HG03159 (cell line): Measurements from ENCODE around the gene PSMD1.

Source experiments
- ATAC-seq: cut with Tn5 transposase; IDR thresholded peaks from one replicate; pipeline ENCODE4 v1.9.1; 2021; ENCODE audit warnings: mild to moderate bottlenecking, moderate library complexity; ENCODE audit not compliant: unreplicated experiment

PSMD1 gene

DNA sequence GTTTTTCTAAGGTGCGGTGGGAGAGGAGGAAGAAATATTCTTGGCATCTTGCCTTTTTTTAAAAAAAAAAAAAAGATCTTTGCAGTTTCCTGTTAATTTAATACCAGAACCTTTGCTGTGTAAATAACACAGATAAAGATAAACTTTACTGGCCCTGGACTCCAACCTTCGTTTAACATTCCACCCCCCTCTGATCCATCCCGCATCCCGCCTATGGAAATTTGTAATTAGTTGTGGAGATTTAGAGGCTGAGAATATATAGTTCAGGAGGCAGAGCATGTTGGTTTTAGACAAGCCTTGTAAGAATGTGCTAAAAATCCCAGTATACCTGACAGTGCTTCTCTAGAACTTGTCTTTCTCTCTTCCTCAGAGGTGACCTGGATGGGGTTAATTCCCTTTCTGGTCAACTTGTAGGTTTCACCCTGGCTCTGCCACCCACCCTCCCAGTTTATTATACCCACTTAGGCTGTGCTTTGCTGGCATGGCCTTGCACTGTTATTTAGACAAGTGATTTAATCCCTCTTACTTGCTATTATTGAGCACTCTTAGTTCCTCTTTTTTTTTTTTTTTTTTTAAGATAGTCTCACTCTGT lies 22.3 kb upstream of the PSMD1 start:
- no peak for ATAC-seq

GRCh38 chr2:231036131-231036530 lies 20.5 kb upstream of the PSMD1 start:
- ATAC-seq = no peak

DNA sequence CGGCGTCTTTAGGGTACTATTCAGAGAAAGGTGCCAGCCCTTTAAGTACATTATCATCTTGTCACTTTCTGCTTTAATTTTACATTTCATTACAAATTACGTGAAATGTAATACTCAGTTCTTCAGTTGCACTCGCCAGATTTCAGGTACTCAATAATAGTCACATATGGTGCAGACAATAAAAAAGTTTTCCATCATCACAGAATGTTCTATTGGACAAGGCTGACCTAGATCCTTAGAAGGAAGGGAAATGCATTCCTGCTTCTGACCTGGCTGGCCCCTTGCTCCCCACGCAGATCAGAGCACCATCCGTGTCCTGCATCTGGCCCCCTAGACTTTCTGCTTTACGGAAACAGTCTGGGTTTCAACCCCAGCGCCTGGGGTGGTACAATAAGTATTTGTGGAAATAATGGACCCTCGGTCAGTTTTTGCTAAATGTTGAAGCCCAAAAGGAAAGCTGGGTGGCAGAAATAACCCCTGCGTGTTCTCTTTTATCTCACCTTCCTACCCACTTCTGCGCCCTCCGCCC lies 20.0 kb upstream of the PSMD1 start:
- no peak for ATAC-seq

DNA sequence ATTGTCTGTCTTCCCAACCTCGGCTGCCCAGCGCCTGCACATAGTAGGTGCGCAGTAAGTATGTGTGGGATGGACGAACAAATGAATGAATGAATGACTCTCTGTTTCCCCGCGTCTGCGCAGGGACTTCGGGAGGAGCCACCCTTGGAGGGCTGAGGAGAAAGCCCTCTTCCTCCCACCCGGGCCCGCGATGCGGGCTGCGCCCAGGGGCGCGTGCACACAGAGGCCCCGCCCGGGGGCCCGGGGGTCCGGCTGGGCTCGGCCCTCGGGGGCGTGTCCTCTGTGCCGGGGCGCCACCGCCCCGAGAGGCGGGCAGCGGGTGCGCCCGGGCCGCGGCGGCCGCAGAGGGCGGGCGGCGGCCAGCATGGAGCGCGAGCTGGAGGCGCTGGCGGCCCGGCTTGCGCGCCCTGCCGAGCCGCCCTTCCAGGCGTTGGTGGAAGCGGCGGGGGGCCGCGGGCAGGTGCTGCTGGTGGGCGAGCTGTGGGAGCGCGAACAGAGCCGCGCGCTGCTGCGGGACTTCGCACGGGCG lies 19.4 kb upstream of the PSMD1 start, which contains the start of gene C2orf72:
Gene C2orf72, plus strand, starts transcription at position 322 of the 529 bp plus-strand sequence. Its CDS starts 43 bp downstream, at position 365.
- no peak for ATAC-seq

- ATAC-seq = no peak
These were observed 18.8 kb upstream of the PSMD1 start for GRCh38 chr2:231037731-231038482.

DNA sequence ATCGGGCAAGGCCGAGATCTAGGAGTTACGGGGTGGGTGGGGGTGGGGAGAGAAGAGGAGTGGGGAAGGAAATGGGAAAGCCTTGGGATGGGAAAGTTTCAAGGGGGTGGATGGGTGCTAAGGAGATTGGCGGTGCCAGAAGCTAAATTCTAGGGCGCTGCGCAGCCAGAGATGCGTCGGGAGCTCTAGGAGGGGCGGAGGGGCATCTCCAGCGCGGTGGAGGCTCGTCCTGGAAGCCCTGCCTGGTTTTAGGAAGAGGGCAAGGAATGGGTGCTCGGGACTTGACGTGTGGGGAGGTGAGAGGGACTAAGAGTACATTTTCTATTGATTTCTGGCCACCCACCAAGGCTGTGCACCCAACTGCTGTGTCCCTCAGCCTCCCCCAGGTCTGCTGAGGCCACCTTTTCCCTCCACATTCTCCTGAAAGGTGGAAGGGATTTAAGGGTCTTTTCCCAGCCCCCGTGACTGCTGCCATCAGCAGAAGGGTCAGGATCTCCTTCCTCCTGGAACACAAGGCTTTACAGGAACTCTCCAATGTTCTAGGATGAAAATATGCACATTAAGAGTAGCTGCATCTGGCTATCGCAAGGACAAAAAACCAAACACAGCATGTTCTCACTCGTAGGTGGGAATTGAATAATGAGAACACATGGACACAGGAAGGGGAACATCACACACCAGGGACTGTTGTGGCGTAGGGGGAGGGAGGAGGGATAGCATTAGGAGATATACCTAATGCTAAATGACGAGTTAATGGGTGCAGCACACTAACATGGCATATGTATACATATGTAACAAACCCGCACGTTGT lies 18.0 kb upstream of the PSMD1 start:
- no peak for ATAC-seq

DNA sequence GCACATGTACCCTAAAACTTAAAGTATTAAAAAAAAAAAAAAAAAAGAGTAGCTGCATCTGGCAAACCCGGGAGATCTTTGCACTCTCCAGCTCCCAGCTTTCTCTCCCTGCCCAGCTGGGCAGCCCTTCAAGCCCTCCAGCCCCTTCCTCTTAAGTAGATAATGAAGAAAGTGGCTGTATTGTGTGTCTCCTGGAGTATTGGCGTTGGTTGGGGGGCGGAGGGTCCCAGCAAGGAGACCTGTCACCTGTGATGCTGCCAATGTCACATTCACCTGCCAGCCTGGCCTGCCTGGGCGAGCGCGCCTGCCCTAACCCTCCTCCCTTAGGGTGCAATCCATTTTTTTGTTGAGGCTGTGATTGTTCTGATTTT lies 17.4 kb upstream of the PSMD1 start:
- ATAC-seq = no peak

- no peak for ATAC-seq
These were observed 16.8 kb upstream of the PSMD1 start for GRCh38 chr2:231039821-231040364.

DNA sequence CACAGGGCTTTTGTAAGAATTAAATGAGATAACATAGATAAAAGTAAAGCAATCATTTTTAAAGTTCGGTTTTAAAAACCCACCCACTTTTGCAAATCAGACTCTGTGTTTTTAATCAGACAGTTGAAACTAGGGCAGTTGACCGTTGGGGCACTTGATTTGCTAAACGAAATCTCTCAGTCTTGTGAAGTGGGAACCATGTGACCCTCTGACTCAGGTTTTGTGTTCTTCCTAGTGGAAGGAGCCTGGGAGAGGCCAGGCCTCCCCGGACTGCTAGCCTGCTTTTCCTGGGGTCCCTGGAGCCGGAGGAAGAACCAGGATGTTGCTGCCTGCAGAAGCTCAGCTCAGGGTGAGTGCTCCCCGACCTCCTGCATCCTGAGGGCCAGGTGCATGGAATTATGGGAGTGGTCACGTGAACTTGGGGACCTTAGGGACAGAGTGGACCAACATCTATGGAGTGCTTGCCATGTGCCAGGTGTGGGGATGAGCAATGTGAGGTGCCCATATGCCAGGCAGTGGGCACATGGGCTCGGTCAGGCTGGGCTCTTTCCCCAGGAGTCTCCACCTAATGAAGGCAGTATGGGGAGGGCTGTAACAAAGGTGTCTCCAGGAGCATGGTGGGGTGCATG lies 15.5 kb upstream of the PSMD1 start:
- ATAC-seq = no peak

DNA sequence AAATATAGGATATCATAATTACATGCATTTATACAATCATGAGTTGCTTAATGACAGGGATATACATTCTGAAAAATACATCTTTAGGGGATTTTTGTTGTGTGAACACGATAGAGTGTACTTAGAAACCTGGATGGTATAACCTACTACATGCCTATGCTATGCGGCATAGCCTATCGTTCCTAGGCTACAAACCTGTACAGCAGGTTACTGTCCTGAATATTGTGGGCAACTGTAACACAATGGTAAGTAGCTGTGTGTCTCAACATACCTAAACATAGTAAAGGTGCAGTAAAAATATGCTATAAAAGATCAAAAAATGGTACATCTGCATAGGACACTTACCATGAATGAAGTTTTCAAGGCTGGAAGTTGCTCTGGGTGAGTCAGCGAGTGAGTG lies 12.9 kb upstream of the PSMD1 start:
- ATAC-seq = no peak

DNA sequence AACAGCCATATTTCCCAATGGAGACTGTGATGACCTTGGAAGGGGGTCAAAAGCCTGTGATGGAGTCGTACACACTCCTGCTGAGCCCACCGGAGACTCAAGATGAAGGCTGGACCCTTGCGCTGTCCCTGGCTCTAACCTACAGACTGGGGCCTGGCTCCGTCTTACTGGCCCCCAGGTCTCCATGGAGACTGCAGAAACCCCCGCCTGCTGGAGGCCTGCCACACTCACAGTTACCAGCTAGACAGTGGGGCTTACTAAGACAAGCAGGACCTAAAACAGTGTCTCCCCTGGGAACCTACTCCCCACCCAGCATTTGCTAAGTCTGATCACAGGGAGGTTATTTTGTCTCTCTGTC lies 9.8 kb upstream of the PSMD1 start:
- ATAC-seq = no peak

GRCh38 chr2:231047274-231047922 lies 9.3 kb upstream of the PSMD1 start:
- ATAC-seq = no peak

DNA sequence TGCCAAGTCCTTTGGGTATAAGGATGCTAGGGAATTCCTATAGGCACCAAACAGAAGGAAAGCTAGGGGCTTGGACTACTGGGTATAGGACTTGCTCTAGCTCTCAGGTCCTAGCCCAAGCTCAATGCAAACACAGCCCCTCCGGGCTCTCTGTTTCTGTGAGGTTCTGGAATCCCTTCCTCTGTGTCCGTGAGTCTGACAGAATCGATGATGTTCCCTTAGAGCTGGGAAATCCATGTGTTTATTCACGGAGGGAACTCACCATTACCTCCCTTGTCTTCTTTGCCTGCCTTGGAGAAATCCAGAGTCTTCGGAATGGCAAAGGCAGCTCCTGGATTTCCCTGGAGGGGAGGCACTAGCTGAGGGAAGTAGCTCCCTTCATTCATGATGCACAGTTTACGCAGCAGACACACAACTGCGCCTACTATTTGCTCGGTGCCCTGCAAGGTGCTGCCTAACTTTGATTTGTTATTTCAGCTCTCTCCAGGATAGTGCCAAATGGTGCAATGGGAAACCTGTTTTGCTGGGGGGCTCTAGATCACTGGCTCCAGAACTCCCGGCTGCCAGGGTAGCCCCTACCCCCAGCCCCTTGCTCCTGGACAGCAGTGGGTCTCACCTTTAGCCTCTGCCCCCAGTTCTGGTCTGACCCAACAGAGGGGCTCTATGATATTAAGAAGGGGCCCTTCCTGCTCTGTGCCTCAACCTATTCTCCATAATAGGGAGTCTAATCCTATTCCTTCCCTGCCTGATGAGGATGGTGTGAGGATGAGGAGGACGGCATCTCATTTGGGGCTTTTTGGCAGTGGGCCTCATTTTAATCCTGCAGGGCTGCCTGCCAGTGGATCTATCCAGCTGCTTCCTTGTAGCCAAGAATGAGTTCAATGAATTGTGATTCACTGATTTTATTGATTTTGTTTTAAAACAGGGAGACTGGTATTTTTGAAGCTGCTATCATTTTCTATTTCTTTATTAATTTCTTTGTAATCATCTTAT lies 8.4 kb upstream of the PSMD1 start:
- no peak for ATAC-seq

GRCh38 chr2:231049286-231050017 lies 7.2 kb upstream of the PSMD1 start:
- no peak for ATAC-seq

DNA sequence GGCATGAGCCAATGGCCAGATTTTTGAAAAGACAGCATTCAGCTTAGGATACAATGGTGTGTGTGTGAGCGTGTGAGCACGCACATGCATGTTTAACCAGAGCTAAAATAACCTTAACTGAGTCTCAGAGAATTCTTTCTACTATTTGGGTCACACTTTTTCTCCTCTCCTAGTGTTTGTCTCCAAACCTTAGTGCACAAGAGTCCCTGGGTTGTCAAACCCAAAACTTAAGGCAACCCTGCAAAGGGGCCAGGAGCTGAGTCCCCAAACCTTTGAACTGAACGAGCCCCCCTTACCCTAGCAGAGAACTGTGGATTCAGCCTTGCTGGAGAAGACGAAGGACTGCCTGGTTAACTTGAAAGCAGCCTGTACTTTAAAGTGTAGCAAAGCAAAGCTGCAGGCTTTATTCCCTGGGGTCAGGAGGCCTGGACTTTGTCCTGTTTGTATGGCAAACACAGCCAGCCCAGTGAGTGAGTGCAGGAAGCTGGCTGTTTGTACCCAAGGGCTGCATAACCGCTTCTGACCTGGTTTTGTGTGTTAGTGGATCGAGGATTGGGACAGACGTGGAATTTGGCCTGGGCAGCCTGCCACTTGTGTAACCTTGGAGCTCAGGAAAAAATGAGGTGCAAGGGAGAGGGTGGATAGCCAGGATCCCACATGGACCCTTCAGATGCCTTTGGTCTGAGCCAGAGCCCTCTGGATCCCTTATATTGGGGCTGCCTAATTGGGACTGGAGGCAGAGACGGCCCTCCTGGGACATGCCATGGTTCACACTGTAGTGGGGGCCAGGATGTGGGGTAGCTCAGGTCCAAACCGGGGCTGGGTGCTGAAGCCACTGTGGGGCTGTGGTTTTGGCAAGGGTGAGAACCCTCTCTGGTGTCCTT lies 6.4 kb upstream of the PSMD1 start:
- no peak for ATAC-seq

DNA sequence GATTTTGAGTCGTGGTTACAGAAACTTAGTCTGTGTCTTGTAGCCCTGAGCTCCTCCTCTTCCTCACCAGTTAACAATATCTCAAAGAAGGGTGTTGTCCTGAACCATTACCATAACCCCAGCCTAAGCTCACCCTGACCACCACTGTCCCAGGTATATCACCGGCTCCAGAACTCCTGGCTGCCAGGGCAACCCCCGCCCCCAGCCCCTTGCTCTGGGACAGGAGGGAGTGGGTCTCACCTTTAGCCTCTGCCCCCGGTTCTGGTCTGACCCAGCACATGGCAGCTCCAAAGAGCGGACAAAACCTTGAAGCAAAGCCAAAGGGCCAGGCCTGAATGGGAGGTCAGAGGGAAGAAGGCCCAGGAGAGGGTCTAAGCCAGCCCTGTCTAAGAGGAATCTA lies 5.6 kb upstream of the PSMD1 start:
- no peak for ATAC-seq
